GM18907 (cell line): ENCODE measurements around the gene COMT.

Experiments used
- ATAC-seq: cut with Tn5 transposase; IDR thresholded peaks from one replicate; pipeline ENCODE4 v1.9.1; 2021; ENCODE audit warnings: mild to moderate bottlenecking, moderate library complexity; ENCODE audit not compliant: unreplicated experiment

The COMT gene

GRCh38 chr22:20009018-20009491 lies 67.5 kb downstream of the COMT start:
- ATAC-seq, result no peak

GRCh38 chr22:20009582-20010306 lies 68.2 kb downstream of the COMT start:
- ATAC-seq, result no peak

GRCh38 chr22:20010307-20011122 lies 68.9 kb downstream of the COMT start:
- no peak for ATAC-seq

GRCh38 chr22:20011123-20011992 lies 69.8 kb downstream of the COMT start:
- no peak for ATAC-seq

- ATAC-seq, result no peak
These were observed 70.6 kb downstream of the COMT start for GRCh38 chr22:20011993-20012740.

GRCh38 chr22:20012741-20013331 lies 71.3 kb downstream of the COMT start:
- ATAC-seq, result no peak

GRCh38 chr22:20013382-20013871 lies 71.9 kb downstream of the COMT start:
- ATAC-seq, result no peak

GRCh38 chr22:20014526-20015186 lies 73.1 kb downstream of the COMT start:
- ATAC-seq, result no peak

- ATAC-seq, result no peak
These were observed 73.6 kb downstream of the COMT start for GRCh38 chr22:20015187-20015625.

GRCh38 chr22:20015971-20016733 lies 74.6 kb downstream of the COMT start:
- no peak for ATAC-seq

- ATAC-seq, result peak; percentile 47
These were observed 75.4 kb downstream of the COMT start, which contains the start of gene ARVCF for GRCh38 chr22:20016734-20017621. TSS of gene ARVCF (minus strand) at chr22:20016823. CDS start at chr22:19990794, 26,029 bp downstream.

- ATAC-seq, result no peak
These were observed 76.0 kb downstream of the COMT start for GRCh38 chr22:20017622-20017958.

GRCh38 chr22:20018001-20018400 lies 76.4 kb downstream of the COMT start:
- ATAC-seq, result no peak
